COLO668 (cell line): ENCODE results near the gene GALNT2.

Experiments
- DNase-seq: peaks from one replicate; lab custom pipeline; 2025; ENCODE audit not compliant: unreplicated experiment; lab: John Stamatoyannopoulos, UW

Gene GALNT2

GRCh38 chr1:230127105-230128054 lies 60.3 kb downstream of the GALNT2 start:
- no peak for DNase-seq

GRCh38 chr1:230128569-230129285 lies 61.7 kb downstream of the GALNT2 start:
- DNase-seq: no peak

GRCh38 chr1:230129341-230129740 lies 62.3 kb downstream of the GALNT2 start:
- DNase-seq: no peak

GRCh38 chr1:230130172-230130944 lies 63.3 kb downstream of the GALNT2 start:
- DNase-seq: peak; percentile 15

DNA sequence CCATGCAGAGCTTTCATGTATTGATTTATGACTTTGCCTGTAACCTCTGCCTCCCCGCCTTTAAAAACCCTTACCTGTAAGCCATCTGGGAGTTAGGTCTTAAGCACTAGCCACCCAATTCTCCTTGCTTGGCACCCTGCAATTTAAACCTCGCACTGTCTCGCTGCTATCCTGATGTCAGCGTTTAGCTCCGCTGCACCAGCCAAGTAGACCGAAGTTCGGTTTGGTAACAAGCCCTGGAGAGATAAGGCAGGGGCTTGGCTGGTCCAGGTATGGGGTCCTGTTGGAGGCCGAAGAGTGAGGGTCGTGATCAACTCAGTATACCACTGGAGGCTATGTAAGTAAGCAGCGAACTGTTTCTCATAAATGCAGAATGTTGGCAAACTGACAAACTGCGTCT lies 64.4 kb downstream of the GALNT2 start:
- no peak for DNase-seq

DNA sequence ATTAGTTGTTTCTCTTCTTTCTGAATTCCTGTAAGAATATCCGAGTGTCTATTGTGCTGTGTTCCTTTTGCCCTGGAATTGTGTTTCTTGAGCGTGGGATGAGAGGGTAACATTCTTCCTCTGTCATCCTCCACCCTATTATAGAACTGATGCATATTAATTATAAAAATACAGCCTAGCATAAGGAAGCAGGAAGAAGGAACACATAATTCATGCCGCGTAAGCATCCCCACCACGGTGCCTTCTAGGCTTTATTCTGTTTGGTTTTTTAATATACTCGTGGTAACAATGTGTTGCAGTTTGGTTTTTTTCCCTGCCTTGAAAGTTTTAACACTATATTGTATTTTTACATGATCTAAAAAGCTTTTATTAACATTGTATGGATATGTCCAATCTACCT lies 65.7 kb downstream of the GALNT2 start:
- no peak for DNase-seq

DNA sequence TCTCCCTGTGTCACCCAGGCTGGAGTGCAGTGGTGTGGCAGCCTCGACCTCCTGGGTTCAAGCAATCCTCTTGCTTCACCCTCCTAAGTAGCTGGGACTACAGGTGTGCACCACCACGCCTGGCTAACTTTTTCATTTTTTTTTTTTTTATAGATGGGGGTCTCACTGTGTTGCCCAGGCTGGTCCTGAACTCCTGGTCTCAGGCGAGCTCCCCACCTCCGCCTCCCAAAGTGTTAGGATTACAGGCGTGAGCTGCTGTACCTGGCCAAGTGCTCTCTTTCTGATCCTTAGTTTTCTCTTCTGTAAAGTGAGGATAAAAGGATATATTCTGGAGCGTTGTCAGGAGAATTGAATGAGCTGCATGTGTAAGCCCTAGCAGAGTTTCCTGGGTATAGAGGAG lies 68.7 kb downstream of the GALNT2 start:
- DNase-seq: no peak

DNA sequence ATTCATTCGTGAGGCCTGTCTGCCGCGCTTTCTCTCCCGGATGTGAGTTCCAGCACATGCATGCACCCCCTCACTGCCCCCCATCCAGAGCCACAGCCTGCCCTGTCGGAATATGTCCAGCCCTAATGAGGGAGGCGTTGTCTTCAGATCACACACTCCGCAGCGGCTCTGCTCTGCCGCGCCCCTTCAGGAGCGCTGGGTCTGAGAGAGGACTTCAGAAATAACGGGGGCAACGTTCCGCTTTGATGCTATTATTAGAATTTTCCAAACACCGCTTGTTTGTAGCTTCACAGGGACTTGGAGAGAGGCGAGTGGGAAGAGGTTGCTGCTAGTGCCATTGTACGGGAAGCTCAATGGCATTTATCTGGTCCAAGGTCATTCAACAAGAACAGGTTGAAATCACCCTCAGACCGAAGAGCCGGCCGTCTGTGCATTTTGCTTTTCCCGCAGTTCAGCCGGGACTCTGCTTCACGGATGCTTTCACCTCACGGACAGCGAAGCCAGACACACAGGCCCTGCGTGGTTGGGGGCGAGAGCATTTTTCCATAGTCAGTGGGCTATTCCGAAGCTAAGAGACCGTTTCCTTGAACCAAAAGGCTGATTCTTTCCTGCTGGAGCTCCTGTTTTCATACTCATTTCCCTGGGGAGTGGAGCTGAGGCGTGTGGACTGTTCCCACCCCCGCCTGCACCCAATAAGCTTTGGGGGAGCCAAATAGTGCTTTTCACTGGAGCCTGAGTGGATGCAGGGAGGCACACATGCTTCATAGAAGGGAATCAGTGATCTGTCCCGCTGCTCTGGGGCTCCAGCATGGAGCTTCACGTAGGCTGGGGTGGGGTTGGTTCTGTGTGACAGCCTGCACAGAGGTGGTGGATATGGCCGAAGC lies 69.7 kb downstream of the GALNT2 start:
- DNase-seq: no peak

- DNase-seq: no peak
Measured at GRCh38 chr1:230137337-230137815, 70.3 kb downstream of the GALNT2 start.

DNA sequence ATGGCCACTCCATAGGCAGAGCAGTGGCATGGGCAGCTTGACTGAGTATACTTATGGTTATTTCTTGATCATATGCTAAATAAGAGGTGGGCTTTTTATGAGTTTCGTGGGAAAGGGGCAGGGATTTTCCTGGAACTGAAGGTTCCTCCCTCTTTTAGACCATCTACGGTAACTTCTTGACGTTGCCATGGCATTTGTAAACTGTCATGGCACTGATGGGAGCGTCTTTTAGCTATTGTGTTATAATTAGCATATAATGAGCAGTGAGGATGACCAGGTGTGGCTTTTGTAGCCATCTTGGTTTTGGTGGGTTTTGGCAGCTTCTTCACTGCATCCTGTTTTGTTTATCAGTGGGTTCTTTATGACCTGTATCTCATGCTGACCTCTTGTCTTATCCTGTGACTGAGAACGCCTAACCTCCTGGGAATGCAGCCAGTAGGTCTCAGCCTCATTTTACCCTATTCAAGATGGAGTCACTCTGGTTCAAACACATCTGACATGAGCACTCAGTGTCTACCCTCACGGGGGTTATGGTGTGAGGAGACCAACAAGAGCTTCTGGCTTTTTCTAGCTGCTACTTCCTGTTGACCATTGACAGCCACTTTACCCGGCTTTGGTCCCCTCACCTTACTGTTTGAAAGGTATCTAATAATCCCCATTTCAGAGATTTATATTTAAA lies 71.7 kb downstream of the GALNT2 start:
- no peak for DNase-seq

DNA sequence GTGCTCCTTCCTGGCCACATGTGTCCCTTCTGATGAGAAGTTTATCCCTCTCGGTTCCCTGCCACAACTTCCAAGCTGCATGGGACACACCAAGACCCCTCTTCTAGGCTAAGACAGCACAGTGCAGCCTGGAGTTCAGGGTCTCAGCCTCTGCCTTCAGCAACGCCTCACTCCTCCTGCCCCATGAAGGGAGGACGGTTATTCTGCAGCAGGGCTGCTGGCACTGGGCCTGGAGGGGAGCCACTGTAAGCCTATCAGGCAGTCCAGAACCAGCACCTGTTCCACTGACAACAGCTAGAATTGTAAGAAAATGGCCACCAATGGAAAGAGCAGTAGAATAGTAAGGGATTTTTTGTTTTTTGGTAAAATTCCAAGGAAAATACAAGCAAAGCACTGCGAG lies 72.3 kb downstream of the GALNT2 start:
- no peak for DNase-seq

GRCh38 chr1:230139741-230140140 lies 72.7 kb downstream of the GALNT2 start:
- no peak for DNase-seq

DNA sequence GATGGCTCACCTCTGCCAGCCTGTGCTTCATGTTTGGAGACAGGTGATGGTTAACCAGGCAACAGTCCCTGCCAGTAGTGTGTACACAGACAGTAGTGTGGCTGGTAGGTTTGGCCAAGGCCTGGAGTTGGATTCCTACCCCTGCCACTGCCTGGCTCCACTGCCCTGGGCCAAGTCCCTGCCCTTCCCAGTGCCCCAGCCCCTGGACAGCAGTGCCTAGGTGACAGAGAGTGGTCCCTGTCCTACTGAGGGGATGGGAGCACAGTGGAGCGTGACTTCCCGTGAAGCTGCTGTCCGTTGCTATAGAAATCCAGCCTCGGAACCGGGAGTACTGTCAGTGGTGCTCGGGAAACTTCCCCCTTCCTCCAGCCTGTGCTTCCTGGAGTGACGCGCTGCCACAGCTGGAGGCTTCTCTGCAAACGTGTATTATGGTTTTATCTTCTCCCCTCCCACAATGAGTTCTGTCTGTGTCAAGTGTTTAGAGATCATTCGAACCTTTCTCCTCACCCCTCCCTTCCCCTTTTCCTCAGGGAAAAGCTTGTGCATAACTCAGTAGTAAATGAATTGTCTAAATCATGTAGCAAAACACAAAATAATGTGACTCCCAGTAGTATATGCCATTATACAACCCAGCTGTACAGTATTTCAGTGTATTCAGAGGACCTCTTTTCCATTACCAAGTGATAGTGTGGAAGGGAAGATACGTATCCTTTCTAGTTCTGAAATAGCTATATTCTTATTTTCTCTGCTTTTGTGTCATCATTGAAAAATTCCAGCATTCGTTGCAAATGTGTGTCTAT lies 73.4 kb downstream of the GALNT2 start:
- peak; percentile 28 for DNase-seq

DNA sequence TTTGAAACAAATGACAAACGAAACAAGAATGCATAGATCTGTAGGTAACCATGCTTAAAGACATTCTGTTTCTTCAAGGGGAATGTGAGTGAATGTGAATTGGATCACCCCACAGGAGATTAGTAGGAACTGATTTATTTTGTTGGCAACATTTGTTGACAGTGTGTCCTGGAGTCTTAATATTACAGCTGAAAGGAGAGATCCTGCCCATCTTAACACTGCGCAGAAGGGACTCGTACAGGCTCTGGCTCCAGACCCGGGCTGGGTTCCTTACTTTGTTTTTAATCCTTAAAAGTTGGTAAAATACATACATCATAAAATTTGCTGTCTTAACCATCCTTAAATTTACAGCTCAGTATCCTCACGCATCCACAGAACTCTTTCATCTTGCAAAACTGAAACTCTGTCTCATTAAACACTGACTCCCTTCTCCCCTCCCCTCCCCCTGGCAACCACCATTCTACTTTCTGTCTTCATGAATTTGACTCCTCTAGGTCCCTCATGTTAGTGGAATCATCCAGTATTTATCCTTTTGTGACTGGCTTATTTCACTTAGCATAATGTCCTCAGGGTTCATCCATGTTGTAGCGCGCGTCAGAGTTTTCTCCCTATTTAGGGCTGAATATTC lies 74.1 kb downstream of the GALNT2 start:
- no peak for DNase-seq

- DNase-seq: no peak
Measured at GRCh38 chr1:230141797-230142607, 75.0 kb downstream of the GALNT2 start.

- DNase-seq: no peak
Measured at GRCh38 chr1:230142608-230143210, 75.7 kb downstream of the GALNT2 start.

GRCh38 chr1:230143534-230143933 lies 76.5 kb downstream of the GALNT2 start:
- peak; percentile 52 for DNase-seq
